GM10266 (cell line): ENCODE data around the gene ENTPD6.
A peak's percentile ranks its signal among the peaks of the same experiment; 100 is the strongest.

Experiments used
- DNase-seq: peaks from one replicate; pipeline ENCODE4 v3.0.0; 2012; ENCODE audit errors: extremely low spot score
- CTCF ChIP-seq: IDR thresholded peaks from 2 replicates; pipeline ENCODE4 v1.5.1; 2012; ENCODE audit warnings: mild to moderate bottlenecking, low read depth; ENCODE audit not compliant: control insufficient read depth, insufficient read depth; ENCODE audit errors: missing control alignments

The ENTPD6 gene

GRCh38 chr20:25216199-25216945 is 20.9 kb downstream of the ENTPD6 start:
- DNase-seq: no peak
- no peak for TF ChIP-seq CTCF

GRCh38 chr20:25217161-25218108 is 21.9 kb downstream of the ENTPD6 start:
- DNase-seq: no peak
- TF ChIP-seq CTCF: no peak

- TF ChIP-seq CTCF: no peak
Observed at GRCh38 chr20:25218109-25218486, 22.6 kb downstream of the ENTPD6 start.

GRCh38 chr20:25218492-25218891 is 23.0 kb downstream of the ENTPD6 start:
- DNase-seq: no peak
- no peak for TF ChIP-seq CTCF

More at GRCh38 chr20:25218109-25218486, 22.6 kb downstream of the ENTPD6 start:
- no peak for DNase-seq

- DNase-seq: no peak
- no peak for TF ChIP-seq CTCF
Observed at GRCh38 chr20:25219365-25219764, 23.9 kb downstream of the ENTPD6 start.

GRCh38 chr20:25220021-25220730 is 24.7 kb downstream of the ENTPD6 start:
- peak; percentile 22 for TF ChIP-seq CTCF
- DNase-seq: no peak
